GM19238 (cell line): ENCODE data around the gene GOSR2.
"Not testable (repeated sequence)": the region's sequence is repeated elsewhere in the genome, so short reads cannot be mapped to it uniquely, and the experiment has no call there.

ENCODE experiments used
- DNase-seq: peaks from one replicate; pipeline ENCODE4 v3.0.0; 2011; ENCODE audit warnings: low spot score; ENCODE audit not compliant: insufficient read length

The GOSR2 gene

DNA sequence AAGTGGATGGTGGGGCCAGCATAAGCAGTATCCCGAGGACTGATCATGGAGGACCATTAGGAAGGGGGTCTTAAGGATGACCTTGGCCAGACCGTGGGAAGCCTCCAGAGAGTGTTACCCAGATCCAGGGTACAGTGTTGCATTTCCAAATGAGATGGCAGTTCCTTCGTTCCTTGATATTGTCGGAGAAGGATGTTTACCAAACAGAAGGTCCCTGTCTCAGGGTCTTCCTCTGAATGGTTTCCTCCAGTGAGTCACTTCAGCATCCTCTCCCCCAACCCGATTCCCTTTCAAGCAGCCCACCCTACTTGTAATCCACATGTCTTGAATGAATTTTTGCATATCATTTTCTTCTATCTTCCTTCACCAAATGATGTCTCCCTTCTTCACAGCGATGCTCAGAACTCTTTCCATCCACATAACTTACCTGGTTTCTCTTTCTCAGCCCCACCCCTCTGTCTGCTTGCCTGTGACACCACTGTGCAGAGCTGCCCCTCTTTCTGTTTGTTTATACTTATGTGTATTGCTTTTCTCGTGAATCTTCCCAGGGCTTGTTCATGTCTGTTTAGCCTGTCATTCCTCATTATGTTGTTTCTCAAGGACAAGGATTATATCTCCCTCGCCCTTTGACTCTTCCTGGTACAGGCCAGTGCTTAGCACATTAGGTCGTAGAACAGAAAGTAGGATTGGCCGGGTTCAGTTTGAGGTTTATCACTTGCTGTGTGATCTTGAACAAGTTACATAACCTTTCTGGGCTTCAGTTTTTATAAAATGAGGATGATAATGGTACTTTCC lies 5.7 kb downstream of the GOSR2 start:
- no peak for DNase-seq

DNA sequence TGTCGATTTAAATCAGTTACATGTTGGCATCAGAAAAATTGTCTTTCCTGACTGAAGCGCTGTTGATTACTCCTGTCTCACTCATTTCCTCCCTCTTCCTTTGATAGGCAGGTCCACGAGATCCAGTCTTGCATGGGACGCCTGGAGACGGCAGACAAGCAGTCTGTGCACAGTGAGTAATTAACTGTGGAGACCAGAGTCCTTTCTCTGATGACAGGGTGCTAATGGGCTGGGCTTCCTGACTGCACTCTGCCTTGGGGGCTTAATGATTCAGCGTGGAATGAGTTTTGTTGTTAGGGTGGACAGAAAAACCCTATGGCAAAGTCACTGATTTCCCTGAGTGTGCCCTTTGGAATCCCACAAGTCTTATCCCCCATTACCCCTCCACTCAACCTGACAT lies 6.5 kb downstream of the GOSR2 start:
- no peak for DNase-seq

DNA sequence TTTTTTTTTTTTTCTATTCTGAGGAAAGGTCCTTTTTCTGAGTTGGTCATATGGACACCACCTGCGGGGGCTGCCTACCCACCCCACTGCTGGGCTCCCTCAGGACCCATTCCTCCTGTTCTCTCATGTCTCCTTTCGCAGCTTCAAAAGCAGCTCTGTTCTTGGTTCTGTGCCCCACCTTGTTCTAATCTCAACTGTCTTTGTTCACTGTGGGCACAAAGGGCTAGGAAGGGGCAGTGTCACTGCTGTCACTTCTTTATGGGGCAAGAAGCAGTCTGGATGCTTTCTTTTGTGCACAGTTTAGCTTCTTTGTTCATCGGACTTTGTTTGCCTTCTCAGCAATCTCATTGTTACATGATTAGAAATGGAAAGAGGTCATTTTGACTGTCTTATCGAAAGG lies 7.1 kb downstream of the GOSR2 start:
- DNase-seq = no peak

DNA sequence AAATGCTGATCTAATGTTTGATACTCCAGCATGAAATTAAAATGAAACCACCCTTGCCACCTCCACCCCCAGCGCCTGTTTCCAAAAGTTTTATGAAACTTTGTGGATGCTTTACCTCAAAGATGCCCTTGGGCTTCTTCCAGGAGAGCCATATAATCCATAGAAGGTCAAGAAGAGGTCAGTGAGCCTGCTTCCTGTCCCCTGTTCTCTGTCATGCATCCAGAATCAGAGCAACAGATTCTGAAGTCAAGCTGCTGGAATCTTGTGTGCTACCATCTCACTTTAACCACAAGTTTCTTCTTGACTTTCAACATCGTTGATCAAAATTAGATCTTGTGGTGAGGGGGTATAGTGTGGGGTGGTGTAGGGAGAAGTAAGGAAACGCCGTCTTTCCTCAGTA lies 8.6 kb downstream of the GOSR2 start:
- no peak for DNase-seq

DNA sequence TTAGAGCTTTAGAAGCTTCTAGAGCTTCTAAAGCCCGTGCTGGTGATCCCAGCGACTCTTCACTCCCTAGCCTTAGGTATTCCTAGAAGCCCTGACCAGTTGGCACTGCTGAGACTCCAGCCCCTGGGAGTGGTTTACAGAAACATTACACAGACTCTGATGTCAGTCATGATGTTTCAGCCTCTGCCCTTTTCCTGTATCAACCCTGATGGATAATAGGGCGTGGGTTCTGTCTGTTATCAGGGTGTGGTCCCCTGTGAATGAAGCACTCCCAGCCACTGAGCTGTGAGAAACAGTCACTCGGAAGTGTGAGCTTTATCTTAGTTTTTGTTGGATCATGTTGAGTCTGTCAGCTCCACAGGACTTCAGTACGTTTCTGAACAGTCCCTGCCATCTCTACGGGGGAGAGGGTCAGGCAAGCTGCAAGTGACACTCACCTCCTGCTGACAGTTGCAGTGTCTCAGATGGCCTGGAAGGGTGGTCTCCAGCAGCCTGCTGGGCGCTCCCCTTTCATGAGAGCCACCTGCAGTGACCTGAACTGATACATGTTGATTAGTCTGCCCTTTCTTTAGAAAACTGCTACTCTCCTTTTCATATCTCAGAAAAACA lies 12.8 kb downstream of the GOSR2 start:
- DNase-seq = no peak

DNA sequence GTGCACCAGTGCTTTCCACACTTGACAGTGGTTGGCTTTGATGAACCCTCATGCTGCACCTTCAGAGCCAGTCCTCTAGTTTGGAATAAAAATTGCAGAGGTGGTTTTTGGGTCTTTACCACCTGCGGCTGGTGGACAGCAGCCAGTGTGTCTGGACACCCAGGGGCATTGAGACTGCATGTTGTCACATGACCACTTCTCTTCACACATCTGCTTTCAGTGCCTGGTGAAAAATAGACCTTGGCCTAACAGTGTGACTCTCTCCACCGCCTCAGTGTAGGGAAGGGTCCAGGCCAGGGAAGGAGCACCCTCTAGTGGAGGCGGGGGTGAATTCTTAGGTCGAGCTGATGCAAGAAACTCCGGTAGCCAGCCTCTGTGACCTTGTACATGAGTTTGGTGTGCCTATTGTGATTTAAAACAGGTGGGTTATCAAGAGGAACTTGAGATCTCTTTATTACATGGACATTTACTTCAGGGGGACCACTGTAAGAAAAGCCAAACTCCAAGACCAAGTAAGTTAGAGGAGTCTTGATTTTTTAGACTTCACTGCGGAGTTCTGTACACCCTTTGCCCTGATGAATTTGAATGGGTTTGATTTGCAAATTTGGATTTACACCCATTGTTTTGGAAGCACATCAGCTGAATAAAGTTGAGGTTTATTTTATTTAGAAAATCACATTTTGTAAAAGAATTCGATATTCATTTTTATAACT lies 17.9 kb downstream of the GOSR2 start:
- DNase-seq = peak; percentile 80

DNA sequence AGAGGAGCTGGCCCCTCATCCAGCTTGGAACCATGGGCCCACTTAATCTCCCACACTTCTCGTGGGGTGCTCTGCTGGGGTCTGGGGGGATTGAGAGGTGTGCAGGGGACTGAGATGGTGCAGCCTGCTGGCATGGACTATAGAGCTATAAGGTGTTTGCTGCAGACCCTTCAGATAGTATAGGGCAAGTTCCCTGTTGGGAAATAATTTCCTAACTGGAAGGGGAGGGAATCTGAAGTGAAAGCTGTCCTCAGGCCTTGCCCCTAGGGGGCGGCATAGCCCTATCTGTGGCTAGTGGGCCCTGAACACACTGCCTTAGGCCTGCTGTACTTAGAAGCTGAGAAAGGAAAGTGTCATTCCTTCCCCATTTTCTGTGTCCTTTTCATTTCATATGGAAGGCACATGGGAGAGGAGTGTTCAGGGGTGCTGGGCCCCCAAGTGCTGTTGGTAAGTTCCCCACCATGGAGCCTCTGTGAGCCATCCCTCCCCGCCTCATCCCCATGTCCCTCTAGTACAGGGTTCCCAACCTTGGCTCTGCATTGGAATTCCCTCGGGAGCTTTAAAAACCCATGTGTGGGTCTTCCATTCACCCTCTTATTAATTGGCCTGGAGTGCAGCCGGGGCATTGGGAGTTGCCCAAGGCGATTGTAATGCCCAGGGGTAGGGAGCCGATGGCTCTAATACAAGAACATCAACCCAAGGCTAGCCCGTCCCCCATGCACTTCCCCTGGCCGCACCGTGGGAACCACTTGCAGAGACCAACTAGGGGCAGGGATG lies 19.7 kb downstream of the GOSR2 start:
- peak; percentile 60 for DNase-seq

DNA sequence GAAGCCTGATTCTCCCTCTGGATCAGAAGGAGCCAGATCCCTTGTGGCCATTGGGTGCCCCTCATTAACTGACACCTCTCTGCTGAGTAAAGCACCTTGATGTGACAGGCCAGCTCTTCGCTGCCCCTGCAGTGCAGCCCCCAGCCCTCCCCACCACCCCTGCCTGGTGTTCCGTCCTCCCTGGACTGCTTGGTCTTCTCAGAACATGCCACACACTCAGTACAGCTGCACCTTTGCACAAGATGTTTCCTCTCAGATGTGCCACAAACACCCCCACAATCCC lies 20.2 kb downstream of the GOSR2 start:
- no peak for DNase-seq

DNA sequence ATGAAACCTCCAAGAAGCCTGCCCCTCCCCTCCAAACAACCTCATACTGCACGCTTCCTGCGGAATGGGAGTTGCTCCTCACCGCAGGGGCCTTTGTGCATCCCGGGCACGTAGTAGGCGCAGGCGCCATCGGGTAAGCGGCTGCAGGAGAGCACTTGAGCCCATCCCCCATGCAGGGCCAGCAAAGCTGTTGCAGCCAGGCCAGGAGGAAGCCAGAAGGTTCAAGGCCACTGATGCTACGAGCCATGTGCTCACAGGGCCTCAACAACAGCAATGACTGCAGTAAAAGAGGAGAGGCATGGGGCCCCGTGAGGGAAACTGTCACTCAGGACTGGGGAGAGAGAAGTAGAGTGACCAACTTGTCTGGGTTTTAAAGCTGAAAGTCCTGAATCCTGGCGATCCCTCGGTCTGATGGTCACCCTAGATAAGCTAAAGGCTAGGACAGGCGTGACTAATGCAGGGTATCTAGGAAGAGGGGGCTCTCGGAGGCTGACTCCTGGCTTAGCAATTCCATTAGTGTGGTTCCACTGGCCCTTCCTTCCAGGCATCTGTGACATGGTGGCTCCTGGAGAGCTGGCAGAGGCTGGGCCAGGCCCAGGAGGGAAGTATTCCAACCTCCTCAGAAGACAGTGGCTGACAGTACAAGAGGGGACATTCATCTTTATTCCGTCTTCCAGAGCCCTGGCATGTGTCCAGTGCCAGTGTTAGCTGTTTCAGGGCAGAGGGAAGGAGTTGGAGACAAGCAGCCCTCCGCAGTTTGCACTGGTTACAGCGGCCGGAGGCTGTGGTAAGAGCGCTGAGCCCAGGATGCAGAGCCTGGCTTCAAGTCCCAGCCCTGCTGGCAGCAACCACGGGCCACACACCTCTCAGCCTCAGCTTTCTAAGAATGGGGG lies 20.8 kb downstream of the GOSR2 start:
- DNase-seq = no peak

DNA sequence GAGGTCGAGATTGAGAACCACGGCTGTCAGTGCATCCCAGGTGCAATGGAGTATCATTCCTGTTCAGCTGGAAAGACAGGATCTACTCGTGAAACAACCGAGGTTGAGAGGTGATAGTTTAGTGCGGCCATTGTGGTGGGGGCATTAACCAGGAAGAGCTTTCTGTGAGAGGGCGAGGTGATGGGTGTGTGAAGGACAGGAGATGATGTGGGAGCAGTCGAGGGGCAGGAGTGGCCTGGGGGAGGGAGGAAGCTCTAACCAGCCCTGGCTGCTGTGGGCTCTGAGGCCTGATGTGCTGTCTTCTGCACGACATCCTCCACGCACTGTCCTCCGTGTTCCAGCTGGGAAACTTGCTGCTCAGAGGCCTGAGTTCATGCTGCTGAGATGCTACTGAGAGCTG lies 22.0 kb downstream of the GOSR2 start:
- DNase-seq = no peak

DNA sequence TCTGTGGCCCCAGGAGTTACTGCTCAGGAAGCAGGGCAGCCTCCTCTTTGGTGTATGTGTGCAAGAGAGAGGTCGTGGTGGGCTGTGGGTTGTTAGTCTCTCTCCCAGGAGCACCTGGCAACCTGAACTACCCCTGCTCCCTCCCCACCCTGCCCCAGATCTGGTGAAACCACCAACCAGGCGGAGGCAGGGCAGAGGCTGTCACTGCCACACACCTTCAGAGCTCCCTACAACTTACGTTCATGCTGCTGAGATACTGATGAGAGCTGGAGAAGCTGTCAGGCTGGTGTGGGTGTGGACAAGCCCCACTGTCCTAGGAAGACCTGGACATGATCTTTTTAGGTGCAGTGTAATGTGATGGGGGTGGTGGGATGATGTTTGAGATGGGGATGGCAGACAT lies 24.3 kb downstream of the GOSR2 start:
- no peak for DNase-seq

DNA sequence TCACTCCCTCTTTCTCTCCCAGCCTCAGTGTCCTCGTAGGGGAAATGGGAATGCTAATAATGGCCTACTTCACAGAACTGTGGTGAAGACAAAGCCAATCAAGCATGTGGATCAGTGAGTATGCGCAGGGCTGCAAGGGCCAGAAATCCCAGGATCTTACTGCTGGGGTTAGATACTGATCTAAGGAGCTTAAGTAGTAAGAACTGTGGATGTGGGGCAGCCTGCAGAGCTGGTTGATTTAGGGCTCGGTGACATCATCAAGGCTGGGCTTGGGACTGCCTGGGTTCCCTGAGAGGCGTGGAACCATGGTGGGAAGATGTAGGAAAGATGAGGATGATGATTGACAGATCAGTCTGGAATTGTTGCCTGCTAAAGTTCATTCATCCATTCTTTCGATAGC lies 25.6 kb downstream of the GOSR2 start:
- no peak for DNase-seq

DNA sequence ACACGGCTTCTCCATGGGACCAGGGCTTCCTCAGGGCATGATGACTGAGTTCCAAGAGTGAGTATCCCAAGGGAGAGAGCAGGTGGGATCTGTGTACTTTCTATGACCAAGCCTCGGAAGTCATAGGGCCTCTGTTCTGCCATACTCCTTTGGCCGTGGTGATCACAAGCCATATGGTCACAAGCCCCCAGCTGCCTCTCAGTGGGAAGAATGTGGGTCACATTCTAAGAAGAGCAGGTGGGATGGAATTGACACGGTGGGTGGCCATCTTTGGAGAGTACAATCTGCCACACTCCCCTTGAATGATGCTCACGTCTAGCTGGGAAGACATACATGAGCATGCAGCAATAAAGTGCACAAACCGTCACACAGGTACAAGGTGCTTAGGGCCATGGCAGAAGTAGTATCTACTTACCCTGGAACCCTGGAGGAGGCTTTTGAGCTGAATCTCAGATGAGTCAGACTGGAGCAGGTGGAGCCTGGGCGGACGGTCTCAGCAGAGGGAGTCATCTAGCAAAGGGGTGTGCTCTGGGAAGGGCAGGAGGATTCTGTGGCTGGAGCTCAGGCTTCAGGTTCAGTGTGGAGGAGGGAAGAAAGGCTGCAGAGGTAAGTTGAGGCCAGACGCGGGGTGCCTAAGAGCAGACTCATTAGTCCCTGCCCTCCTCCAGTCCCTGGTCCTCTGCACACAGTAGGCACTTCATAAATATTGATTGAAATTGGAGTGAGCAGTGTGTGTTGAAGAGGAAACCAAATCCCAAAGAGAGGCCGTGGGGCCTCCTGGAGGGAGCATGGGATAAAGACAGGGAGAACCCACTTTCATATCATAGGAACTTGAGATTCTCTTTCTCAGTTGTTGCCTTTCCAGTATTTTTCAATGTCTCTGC lies 26.6 kb downstream of the GOSR2 start:
- DNase-seq = no peak

DNA sequence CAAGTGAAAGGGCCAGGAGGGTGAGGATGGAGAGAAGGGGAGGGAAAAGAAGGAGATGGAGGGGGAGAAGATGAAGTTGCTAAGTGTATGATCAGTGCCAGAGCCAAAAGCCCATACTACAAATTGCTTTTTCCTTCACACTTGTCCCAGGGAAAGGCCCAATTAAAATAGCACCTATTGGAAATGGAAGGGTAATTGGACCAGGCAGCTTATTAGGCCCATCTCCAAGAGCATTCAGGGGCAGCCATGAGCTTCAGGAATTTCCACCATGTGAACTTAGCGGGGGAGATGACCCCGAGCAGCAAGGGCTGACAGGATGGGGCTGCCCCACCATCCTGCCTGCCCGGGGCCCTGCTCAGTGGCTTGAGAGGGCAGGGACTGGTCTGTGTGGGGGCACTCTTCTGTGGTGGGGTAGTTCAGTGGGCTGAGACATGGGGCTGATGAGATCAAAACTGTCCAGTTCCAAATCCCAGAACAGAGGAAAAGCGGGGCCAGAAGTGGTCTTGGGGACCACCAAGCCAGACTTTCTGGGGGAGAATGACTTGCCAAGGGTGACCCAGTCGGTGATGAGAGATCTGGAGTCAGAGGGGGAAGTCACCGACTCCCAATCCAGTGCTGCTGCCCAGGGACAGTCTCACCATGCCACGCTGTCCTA lies 27.5 kb downstream of the GOSR2 start:
- DNase-seq = no peak

DNA sequence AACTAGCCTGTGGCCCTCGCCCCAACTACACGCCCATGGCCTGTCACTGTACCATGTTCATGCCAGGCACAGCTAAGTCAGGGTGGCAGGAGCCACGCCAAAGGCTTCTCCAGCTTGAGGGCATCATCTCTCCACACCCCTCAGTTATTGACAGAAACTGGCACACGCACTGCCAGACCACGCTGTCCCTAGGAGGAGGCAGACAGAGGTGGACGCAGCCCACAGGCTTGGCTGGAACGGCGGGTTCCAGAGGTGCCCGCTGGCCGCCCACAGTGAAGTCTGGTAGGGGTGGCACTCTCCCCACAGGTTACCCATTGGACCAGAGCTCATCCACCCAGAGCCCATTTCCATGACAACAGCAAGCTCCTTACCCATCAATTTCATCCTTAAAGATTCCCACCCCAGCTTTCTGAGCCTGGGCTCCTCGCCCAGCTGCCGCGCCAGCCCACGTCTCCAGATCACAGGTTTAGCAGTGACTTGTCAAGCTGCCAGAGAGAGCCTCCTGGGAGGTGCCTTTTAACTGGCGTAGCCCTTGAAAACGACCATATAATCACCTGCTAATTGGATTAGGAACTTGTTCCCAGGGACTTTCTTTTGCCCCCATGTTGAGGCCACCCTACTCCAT lies 28.1 kb downstream of the GOSR2 start:
- DNase-seq = no peak

DNA sequence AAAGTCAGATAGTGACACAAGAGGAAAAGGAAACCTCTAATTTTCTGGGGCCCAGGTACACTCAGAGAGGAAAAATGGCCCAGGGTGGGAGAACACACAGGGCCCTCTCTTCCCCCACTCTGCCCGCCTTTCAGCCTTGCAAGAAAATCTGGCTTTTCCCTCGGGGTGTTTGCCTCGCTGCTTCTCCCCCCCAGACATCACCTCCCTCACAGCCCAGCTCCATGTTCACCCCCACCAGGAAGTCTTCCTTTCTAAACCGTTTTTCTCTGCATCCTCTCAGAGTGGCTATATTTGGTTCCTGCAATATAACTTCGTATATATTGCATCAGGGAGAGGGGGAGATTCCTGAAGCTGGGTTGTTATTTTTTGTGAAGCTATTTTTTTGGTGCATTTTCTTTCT lies 28.7 kb downstream of the GOSR2 start:
- no peak for DNase-seq

DNA sequence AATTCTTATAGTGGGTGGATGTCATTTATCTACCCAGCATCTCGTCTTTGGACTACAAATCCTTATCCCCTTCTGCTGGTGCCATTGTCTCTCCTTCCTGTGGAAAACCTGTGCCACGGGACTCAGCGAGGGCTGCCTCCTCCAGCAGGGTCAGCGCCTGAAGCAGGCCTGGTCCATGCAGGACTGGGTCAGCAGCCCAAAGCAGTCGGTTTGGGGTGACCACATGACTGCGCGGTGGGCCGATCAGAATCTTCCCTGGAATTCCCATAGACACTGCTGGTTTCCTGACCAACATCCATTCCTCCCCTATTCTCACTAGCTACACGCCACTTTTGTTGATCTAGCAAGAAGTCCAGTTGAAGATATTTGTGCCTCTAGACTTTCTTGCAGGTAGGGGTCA lies 29.2 kb downstream of the GOSR2 start:
- DNase-seq = no peak

DNA sequence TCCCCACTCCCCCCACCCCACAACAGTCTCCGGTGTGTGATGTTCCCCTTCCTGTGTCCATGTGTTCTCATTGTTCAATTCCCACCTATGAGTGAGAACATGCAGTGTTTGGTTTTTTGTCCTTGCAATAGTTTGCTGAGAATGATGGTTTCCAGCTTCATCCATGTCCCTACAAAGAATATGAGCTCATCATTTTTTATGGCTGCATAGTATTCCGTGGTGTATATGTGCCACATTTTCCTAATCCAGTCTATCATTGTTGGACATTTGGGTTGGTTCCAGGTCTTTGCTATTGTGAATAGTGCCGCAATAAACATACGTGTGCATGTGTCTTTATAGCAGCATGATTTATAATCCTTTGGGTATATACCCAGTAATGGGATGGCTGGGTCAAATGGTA lies 30.2 kb downstream of the GOSR2 start:
- not testable (repeated sequence) for DNase-seq

DNA sequence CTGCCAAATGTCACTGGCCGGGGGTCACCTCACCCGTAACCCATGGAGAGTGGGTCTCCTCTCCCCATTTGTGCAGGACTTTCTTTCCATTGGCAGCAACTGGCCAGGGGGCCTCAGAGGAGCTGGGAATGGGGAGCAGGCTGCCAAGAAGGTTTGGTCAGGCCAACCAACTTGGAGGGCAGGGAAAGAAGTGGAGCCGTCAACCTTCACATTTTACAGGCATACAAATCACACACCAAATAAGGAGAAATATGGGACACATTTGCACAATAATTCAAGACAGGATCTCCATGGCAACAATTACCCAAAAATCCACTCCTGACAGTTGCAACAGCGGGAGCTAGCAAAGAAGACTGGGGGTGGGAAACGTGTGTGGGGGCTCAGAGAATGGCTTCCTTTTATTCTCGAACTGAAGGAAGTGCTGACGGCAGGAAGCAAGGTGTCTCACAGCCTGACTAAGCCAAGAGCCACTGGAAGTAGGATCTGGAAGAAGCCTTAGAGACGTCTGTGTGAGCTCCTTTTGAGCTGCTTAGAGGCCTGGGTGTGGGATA lies 35.2 kb downstream of the GOSR2 start:
- DNase-seq = no peak
